ENCODE results near the gene BATF2.

GRCh38 chr11:64954201-64954600 lies 42.6 kb downstream of the BATF2 start:
- TF ChIP-seq, protein P1, sequence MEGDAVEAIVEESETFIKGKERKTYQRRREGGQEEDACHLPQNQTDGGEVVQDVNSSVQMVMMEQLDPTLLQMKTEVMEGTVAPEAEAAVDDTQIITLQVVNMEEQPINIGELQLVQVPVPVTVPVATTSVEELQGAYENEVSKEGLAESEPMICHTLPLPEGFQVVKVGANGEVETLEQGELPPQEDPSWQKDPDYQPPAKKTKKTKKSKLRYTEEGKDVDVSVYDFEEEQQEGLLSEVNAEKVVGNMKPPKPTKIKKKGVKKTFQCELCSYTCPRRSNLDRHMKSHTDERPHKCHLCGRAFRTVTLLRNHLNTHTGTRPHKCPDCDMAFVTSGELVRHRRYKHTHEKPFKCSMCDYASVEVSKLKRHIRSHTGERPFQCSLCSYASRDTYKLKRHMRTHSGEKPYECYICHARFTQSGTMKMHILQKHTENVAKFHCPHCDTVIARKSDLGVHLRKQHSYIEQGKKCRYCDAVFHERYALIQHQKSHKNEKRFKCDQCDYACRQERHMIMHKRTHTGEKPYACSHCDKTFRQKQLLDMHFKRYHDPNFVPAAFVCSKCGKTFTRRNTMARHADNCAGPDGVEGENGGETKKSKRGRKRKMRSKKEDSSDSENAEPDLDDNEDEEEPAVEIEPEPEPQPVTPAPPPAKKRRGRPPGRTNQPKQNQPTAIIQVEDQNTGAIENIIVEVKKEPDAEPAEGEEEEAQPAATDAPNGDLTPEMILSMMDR (IDR thresholded peaks at IDR 0.05) = no peak
- no peak for TF ChIP-seq POLR2A (IDR thresholded peaks at IDR 0.05)
